ENCODE results near the gene ZCCHC17.

The ZCCHC17 gene

DNA sequence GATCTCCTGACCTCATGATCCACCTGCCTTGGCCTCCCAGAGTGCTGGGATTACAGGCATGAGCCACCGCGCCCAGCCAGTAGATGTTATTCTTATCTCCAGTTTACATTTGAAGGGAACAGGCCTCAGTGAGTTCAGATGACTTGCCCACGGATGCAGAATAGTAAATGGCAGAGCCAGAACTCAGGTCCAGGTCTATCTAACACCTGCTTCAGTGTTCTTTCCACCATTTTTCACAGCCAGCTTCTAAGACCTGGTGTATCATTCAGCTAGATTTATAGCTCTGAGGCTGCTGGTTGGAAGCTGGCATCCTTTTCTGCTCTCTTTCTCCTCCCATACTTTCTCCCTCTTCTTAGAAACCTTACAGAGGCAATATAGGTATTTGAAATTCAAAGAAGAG, 65.2 kb downstream of the ZCCHC17 start:
- TF ChIP-seq, protein P1, sequence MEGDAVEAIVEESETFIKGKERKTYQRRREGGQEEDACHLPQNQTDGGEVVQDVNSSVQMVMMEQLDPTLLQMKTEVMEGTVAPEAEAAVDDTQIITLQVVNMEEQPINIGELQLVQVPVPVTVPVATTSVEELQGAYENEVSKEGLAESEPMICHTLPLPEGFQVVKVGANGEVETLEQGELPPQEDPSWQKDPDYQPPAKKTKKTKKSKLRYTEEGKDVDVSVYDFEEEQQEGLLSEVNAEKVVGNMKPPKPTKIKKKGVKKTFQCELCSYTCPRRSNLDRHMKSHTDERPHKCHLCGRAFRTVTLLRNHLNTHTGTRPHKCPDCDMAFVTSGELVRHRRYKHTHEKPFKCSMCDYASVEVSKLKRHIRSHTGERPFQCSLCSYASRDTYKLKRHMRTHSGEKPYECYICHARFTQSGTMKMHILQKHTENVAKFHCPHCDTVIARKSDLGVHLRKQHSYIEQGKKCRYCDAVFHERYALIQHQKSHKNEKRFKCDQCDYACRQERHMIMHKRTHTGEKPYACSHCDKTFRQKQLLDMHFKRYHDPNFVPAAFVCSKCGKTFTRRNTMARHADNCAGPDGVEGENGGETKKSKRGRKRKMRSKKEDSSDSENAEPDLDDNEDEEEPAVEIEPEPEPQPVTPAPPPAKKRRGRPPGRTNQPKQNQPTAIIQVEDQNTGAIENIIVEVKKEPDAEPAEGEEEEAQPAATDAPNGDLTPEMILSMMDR (IDR thresholded peaks at IDR 0.05; ENCODE audit: unreplicated experiment in 3 of 3), result no peak
- no peaks in the 10 kb centered on the region for H3K9me3 Mint-ChIP-seq
- no peaks in the 10 kb centered on the region for H3K27me3 Mint-ChIP-seq (ENCODE audit: low read depth)
- peaks cover 13% of the 10 kb centered on the region for H3K4me1 Mint-ChIP-seq
- no peak overlapping the region for H3K27ac Mint-ChIP-seq
- H3K36me3 Mint-ChIP-seq (ENCODE audit: low read depth), result peaks cover 57% of the 10 kb centered on the region
- H3K4me3 Mint-ChIP-seq, result no peak overlapping the region

GRCh38 chr1:31364561-31365250, 67.9 kb downstream of the ZCCHC17 start:
- Mint-ChIP-seq H3K27me3 (ENCODE audit: low read depth) (no peaks in the 10 kb centered on the region), H3K4me3 (no peak overlapping the region), H3K9me3 (no peaks in the 10 kb centered on the region), H3K36me3 (ENCODE audit: low read depth) (peaks cover 45% of the 10 kb centered on the region), H3K27ac (peak overlapping the region; percentile 78 to 90 (median 90)), H3K4me1 (peaks cover 18% of the 10 kb centered on the region)
- TF ChIP-seq, protein P1 (IDR thresholded peaks at IDR 0.05; ENCODE audit: unreplicated experiment in 3 of 3), result no peak

GRCh38 chr1:31366796-31367195, 70.0 kb downstream of the ZCCHC17 start:
- Mint-ChIP-seq H3K9me3 (no peaks in the 10 kb centered on the region), H3K4me3 (no peak overlapping the region), H3K27me3 (ENCODE audit: low read depth) (no peaks in the 10 kb centered on the region), H3K27ac (no peak overlapping the region), H3K36me3 (ENCODE audit: low read depth) (peaks cover 33% of the 10 kb centered on the region), H3K4me1 (peaks cover 34% of the 10 kb centered on the region)
- TF ChIP-seq, protein P1 (IDR thresholded peaks at IDR 0.05; ENCODE audit: unreplicated experiment in 3 of 3), result no peak

- Mint-ChIP-seq H3K36me3 (ENCODE audit: low read depth) (peaks cover 26% of the 10 kb centered on the region), H3K27me3 (ENCODE audit: low read depth) (no peaks in the 10 kb centered on the region), H3K27ac (peak overlapping the region in 1 of 3 experiments; percentile 38), H3K4me3 (no peak overlapping the region), H3K9me3 (no peaks in the 10 kb centered on the region), H3K4me1 (peaks cover 52% of the 10 kb centered on the region)
- TF ChIP-seq, protein P1 (IDR thresholded peaks at IDR 0.05; ENCODE audit: unreplicated experiment in 3 of 3), result no peak
Observed at GRCh38 chr1:31368611-31369107, 71.8 kb downstream of the ZCCHC17 start.

DNA sequence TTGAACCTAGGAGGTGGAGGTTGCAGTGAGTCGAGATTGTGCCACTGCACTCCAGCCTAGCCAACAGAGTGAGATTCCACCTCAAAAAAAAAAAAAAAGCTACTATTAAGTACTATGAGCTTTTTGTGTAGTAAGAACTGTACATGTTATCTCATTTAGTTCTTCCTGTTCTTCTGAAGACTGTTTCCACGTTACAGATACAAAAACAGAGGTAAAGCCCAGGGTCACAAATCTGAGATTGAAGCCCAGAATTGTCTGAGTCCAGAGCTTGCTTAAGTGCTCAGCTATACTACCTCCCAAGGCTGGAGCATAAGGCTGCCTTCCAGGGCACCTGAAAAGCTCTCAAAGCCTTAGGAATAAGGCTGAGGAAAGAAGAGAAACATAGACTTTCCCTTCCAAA, 73.2 kb downstream of the ZCCHC17 start:
- H3K27me3 Mint-ChIP-seq (ENCODE audit: low read depth), result no peaks in the 10 kb centered on the region
- no peaks in the 10 kb centered on the region for H3K9me3 Mint-ChIP-seq
- peak overlapping the region in 2 of 3 experiments; percentile 62 to 98 for H3K27ac Mint-ChIP-seq
- H3K4me1 Mint-ChIP-seq, result peaks cover 54% of the 10 kb centered on the region
- H3K4me3 Mint-ChIP-seq, result no peak overlapping the region
- peaks cover 15% of the 10 kb centered on the region for H3K36me3 Mint-ChIP-seq (ENCODE audit: low read depth)
- TF ChIP-seq, protein P1 (IDR thresholded peaks at IDR 0.05; ENCODE audit: unreplicated experiment in 3 of 3), result no peak

GRCh38 chr1:31370565-31370964, 73.7 kb downstream of the ZCCHC17 start:
- H3K27me3 Mint-ChIP-seq (ENCODE audit: low read depth), result no peaks in the 10 kb centered on the region
- no peaks in the 10 kb centered on the region for H3K9me3 Mint-ChIP-seq
- H3K4me1 Mint-ChIP-seq, result peaks cover 54% of the 10 kb centered on the region
- TF ChIP-seq, protein P1 (IDR thresholded peaks at IDR 0.05; ENCODE audit: unreplicated experiment in 3 of 3), result no peak
- peak overlapping the region in 1 of 3 experiments; percentile 85 for H3K4me3 Mint-ChIP-seq
- H3K36me3 Mint-ChIP-seq (ENCODE audit: low read depth), result peaks cover 12% of the 10 kb centered on the region
- peak overlapping the region; percentile 62 to 99 (median 98) for H3K27ac Mint-ChIP-seq

Measured in nephron (organoid).